NT2/D1 (cell line): Measurements from ENCODE around the gene NAALADL1.

Experiments used
- DNase-seq: peaks from one replicate; pipeline ENCODE4 v3.0.0-alpha.2; 2011; ENCODE audit warnings: low read depth, low spot score
- H3K27me3 ChIP-seq: 2 replicates; pipeline ENCODE4 v1.6.0; 2011; ENCODE audit warnings: mild to moderate bottlenecking; ENCODE audit not compliant: insufficient read length, insufficient read depth
- H3K36me3 ChIP-seq: 2 replicates; pipeline ENCODE4 v1.6.1; 2011; ENCODE audit warnings: mild to moderate bottlenecking, low read length, mixed read lengths; ENCODE audit not compliant: insufficient read depth, insufficient read length
- H3K4me1 ChIP-seq: 2 replicates; pipeline ENCODE4 v1.5.1; 2011; ENCODE audit not compliant: insufficient read depth, insufficient read length
- H3K4me3 ChIP-seq: 2 replicates; pipeline ENCODE4 v1.5.1; 2011; ENCODE audit warnings: low read depth; ENCODE audit not compliant: insufficient read length
- H3K9ac ChIP-seq: 2 replicates; pipeline ENCODE4 v1.6.0; 2011; ENCODE audit warnings: low read depth; ENCODE audit not compliant: insufficient read length
- H3K9me3 ChIP-seq: 2 replicates; pipeline ENCODE4 v1.5.1; 2011; ENCODE audit warnings: mild to moderate bottlenecking, low read length; ENCODE audit not compliant: insufficient read depth
- SUZ12 ChIP-seq: IDR thresholded peaks from 2 replicates; pipeline ENCODE4 v1.6.1; 2011; ENCODE audit not compliant: insufficient read length, insufficient read depth; ENCODE audit errors: extremely low read depth
- YY1 ChIP-seq: IDR thresholded peaks from 2 replicates; pipeline ENCODE4 v1.6.1; 2011; ENCODE audit not compliant: insufficient read length, insufficient read depth
- ZNF274 ChIP-seq: IDR thresholded peaks from 2 replicates; pipeline ENCODE4 v1.6.1; 2011; ENCODE audit warnings: mild to moderate bottlenecking, low read depth, low read length

NAALADL1 gene

GRCh38 chr11:64996710-64997380 is 61.5 kb downstream of the NAALADL1 start, which contains the start of gene BATF2:
Gene BATF2, minus strand, starts transcription at chr11:64996971. Its CDS starts 57 bp downstream, at chr11:64996914.
- TF ChIP-seq ZNF274 (no peak), YY1 (no peak), SUZ12 (no peak)
- no peaks in the 10 kb centered on the region for H3K36me3 ChIP-seq
- no peak within 1 kb of the TSS for H3K4me3 ChIP-seq
- no peaks in the 10 kb centered on the region for H3K27me3 ChIP-seq
- peak within 1 kb of the TSS; percentile 43 for H3K9ac ChIP-seq
- no peaks in the 10 kb centered on the region for H3K9me3 ChIP-seq
- H3K4me1 ChIP-seq = peaks cover 3% of the 10 kb centered on the region
- peak; percentile 46 for DNase-seq

- DNase-seq = no peak
- Histone ChIP-seq H3K9ac (peak overlapping the region; percentile 43), H3K9me3 (no peaks in the 10 kb centered on the region), H3K27me3 (no peaks in the 10 kb centered on the region), H3K36me3 (no peaks in the 10 kb centered on the region), H3K4me3 (no peak overlapping the region), H3K4me1 (peaks cover 3% of the 10 kb centered on the region)
- TF ChIP-seq SUZ12 (no peak), ZNF274 (no peak), YY1 (no peak)
These were observed 62.0 kb downstream of the NAALADL1 start for GRCh38 chr11:64996327-64996709.
